Osteoblast (primary cell): ENCODE data around the gene SALL1. TPM values are rescaled to one million over a fixed set of nuclear protein-coding genes. Genes with fewer than 3 reads are reported as not detected.

Experiments
- DNase-seq: peaks from one replicate; pipeline ENCODE4 v3.0.0; 2011; ENCODE audit warnings: low spot score, mixed read lengths; ENCODE audit not compliant: insufficient read length; ENCODE audit errors: missing footprints
- H2AFZ ChIP-seq: 2 replicates; pipeline ENCODE4 v1.6.0; 2011; ENCODE audit warnings: mild to moderate bottlenecking, low read length
- H3K27ac ChIP-seq: 2 replicates; pipeline ENCODE4 v1.5.1; 2011; ENCODE audit warnings: mild to moderate bottlenecking, low read depth, low read length, moderate library complexity
- H3K27me3 ChIP-seq: 2 replicates; pipeline ENCODE4 v1.6.0; 2012; ENCODE audit warnings: mild to moderate bottlenecking, control low read depth, inconsistent platforms, low read length, moderate library complexity; ENCODE audit not compliant: insufficient read depth
- H3K36me3 ChIP-seq: 2 replicates; pipeline ENCODE4 v1.5.1; 2011; ENCODE audit warnings: mild to moderate bottlenecking, low read length, control low read depth, moderate library complexity; ENCODE audit not compliant: insufficient read depth
- H3K4me1 ChIP-seq: 2 replicates; pipeline ENCODE4 v1.5.1; 2011; ENCODE audit warnings: mild to moderate bottlenecking, low read length, control low read depth, moderate library complexity; ENCODE audit not compliant: insufficient read depth
- H3K4me2 ChIP-seq: 2 replicates; pipeline ENCODE4 v1.6.0; 2011; ENCODE audit warnings: mild to moderate bottlenecking, low read length; ENCODE audit not compliant: insufficient read depth
- H3K4me3 ChIP-seq: fragments of 200-600 bp; sonication (generic); 3 replicates; pipeline ENCODE4 v1.5.1; 2012; ENCODE audit warnings: mild to moderate bottlenecking, low read length, inconsistent platforms; ENCODE audit not compliant: insufficient read depth
- H3K79me2 ChIP-seq: 2 replicates; pipeline ENCODE4 v1.6.0; 2012; ENCODE audit warnings: mild to moderate bottlenecking, low read length, control low read depth, inconsistent platforms; ENCODE audit not compliant: insufficient read depth
- H3K9me3 ChIP-seq: 2 replicates; pipeline ENCODE4 v1.5.1; 2011; ENCODE audit warnings: low read depth, low read length, control low read depth
- H4K20me1 ChIP-seq: 2 replicates; pipeline ENCODE4 v1.6.0; 2012; ENCODE audit warnings: mild to moderate bottlenecking, low read length, control low read depth; ENCODE audit not compliant: insufficient read depth
- total RNA-seq: library from RNA; depleted of rRNA; stranded (reverse); fragments of >200 nt; gene quantifications from 2 replicates; pipeline ENCODE4 v1.2.3, GENCODE V29; 2012
- TF ChIP-seq, protein P1 (sequence below): IDR thresholded peaks from 2 replicates; pipeline ENCODE4 v1.5.1; 2011; ENCODE audit warnings: mild to moderate bottlenecking, low read depth, low read length, moderate library complexity; ENCODE audit errors: extremely low read depth

The SALL1 gene
- total RNA-seq, 1 donor, result under 0.01 TPM

- Histone ChIP-seq H3K4me1 (no peaks in the 10 kb centered on the region), H4K20me1 (no peaks in the 10 kb centered on the region), H3K36me3 (no peaks in the 10 kb centered on the region), H3K27ac (no peak overlapping the region), H3K9me3 (no peaks in the 10 kb centered on the region), H3K4me3 (no peak overlapping the region), H3K27me3 (no peaks in the 10 kb centered on the region), H3K4me2 (no peak overlapping the region), H3K79me2 (no peaks in the 10 kb centered on the region), H2AFZ (no peak overlapping the region)
- no peak for DNase-seq
- TF ChIP-seq, protein P1, sequence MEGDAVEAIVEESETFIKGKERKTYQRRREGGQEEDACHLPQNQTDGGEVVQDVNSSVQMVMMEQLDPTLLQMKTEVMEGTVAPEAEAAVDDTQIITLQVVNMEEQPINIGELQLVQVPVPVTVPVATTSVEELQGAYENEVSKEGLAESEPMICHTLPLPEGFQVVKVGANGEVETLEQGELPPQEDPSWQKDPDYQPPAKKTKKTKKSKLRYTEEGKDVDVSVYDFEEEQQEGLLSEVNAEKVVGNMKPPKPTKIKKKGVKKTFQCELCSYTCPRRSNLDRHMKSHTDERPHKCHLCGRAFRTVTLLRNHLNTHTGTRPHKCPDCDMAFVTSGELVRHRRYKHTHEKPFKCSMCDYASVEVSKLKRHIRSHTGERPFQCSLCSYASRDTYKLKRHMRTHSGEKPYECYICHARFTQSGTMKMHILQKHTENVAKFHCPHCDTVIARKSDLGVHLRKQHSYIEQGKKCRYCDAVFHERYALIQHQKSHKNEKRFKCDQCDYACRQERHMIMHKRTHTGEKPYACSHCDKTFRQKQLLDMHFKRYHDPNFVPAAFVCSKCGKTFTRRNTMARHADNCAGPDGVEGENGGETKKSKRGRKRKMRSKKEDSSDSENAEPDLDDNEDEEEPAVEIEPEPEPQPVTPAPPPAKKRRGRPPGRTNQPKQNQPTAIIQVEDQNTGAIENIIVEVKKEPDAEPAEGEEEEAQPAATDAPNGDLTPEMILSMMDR, result no peak
Observed at GRCh38 chr16:51112323-51112722, 38.7 kb downstream of the SALL1 start.

- no peaks in the 10 kb centered on the region for H3K9me3 ChIP-seq
- H4K20me1 ChIP-seq, result no peaks in the 10 kb centered on the region
- no peaks in the 10 kb centered on the region for H3K27me3 ChIP-seq
- TF ChIP-seq, protein P1, result no peak
- no peak overlapping the region for H3K4me2 ChIP-seq
- H3K79me2 ChIP-seq, result no peaks in the 10 kb centered on the region
- no peaks in the 10 kb centered on the region for H3K36me3 ChIP-seq
- no peak overlapping the region for H3K27ac ChIP-seq
- H3K4me1 ChIP-seq, result no peaks in the 10 kb centered on the region
- no peak for DNase-seq
- no peak overlapping the region for H3K4me3 ChIP-seq
- H2AFZ ChIP-seq, result no peak overlapping the region
Observed at GRCh38 chr16:51111759-51112158, 39.3 kb downstream of the SALL1 start.

DNA sequence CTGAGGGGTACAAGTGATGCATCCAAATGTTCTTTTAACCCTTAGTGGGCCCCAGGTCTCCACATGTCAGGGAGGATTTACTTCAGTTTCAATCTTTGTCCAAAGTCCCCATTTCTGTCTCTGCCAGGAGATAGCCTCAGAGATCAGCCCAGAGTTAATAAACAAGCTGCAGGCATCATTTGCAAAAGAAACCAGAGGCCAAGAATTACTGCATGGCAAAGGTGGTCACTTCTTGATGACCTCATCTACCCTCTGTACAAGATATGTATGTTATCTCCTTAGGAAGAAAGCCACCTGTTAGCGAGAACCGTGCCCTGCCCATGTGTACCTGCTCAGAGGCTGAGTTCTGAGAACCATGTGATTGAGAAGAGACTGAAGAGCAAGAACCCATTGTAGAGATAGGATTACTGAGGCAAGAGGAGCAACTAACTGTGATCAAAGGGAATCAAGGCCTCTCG is 40.3 kb downstream of the SALL1 start:
- Histone ChIP-seq H3K4me1 (no peaks in the 10 kb centered on the region), H3K9me3 (no peaks in the 10 kb centered on the region), H3K4me3 (no peak overlapping the region), H3K36me3 (no peaks in the 10 kb centered on the region), H3K27ac (no peak overlapping the region), H3K27me3 (no peaks in the 10 kb centered on the region), H4K20me1 (no peaks in the 10 kb centered on the region), H3K4me2 (no peak overlapping the region), H3K79me2 (no peaks in the 10 kb centered on the region), H2AFZ (no peak overlapping the region)
- no peak for DNase-seq
- TF ChIP-seq, protein P1, result no peak

- Histone ChIP-seq H4K20me1 (no peaks in the 10 kb centered on the region), H3K9me3 (peaks cover 2% of the 10 kb centered on the region), H3K36me3 (no peaks in the 10 kb centered on the region), H3K4me1 (no peaks in the 10 kb centered on the region), H3K27me3 (no peaks in the 10 kb centered on the region), H3K79me2 (no peaks in the 10 kb centered on the region), H3K4me3 (no peak overlapping the region), H3K27ac (no peak overlapping the region), H3K4me2 (no peak overlapping the region), H2AFZ (no peak overlapping the region)
- TF ChIP-seq, protein P1, result no peak
- DNase-seq, result no peak
Observed at GRCh38 chr16:51109173-51109572, 41.9 kb downstream of the SALL1 start.
